Ishikawa (cell line): Measurements from ENCODE around the gene CTNNA3.

Experiments used
- CEBPB ChIP-seq: IDR thresholded peaks from 2 replicates; pipeline ENCODE4 v1.6.1; 2012
- CREB1 ChIP-seq: IDR thresholded peaks from 2 replicates; pipeline ENCODE4 v1.6.1; 2012; ENCODE audit warnings: low read depth
- MAX ChIP-seq: IDR thresholded peaks from 2 replicates; pipeline ENCODE4 v1.6.1; 2012
- NFIC ChIP-seq: IDR thresholded peaks from 2 replicates; pipeline ENCODE4 v1.6.1; 2012
- RAD21 ChIP-seq: IDR thresholded peaks from 2 replicates; pipeline ENCODE4 v1.6.1; 2012; ENCODE audit warnings: low read depth
- TAF1 ChIP-seq: IDR thresholded peaks from 2 replicates; pipeline ENCODE4 v1.6.1; 2012; ENCODE audit warnings: low read depth, mild to moderate bottlenecking
- TCF12 ChIP-seq: IDR thresholded peaks from 2 replicates; pipeline ENCODE4 v1.6.1; 2012; ENCODE audit warnings: low read depth
- TF ChIP-seq, protein P1 (sequence below): IDR thresholded peaks from 2 replicates; pipeline ENCODE4 v1.6.1; 2012

GRCh38 chr10:67017218-67017617, 678.8 kb downstream of the CTNNA3 start:
- TF ChIP-seq NFIC (no peak), RAD21 (no peak), CEBPB (no peak), TCF12 (no peak), MAX (no peak), TAF1 (no peak), CREB1 (no peak)
- TF ChIP-seq, protein P1, sequence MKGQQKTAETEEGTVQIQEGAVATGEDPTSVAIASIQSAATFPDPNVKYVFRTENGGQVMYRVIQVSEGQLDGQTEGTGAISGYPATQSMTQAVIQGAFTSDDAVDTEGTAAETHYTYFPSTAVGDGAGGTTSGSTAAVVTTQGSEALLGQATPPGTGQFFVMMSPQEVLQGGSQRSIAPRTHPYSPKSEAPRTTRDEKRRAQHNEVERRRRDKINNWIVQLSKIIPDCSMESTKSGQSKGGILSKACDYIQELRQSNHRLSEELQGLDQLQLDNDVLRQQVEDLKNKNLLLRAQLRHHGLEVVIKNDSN, result no peak
